GM12873 (cell line): ENCODE data around the gene ARAP1.

Experiments used
- TF ChIP-seq, protein P1 (sequence below): IDR thresholded peaks from 2 replicates; pipeline ENCODE4 v1.5.1; 2012; ENCODE audit warnings: low read depth, mild to moderate bottlenecking, moderate library complexity, low read length, control low read depth; ENCODE audit not compliant: insufficient read depth; ENCODE audit errors: missing control alignments

The ARAP1 gene

DNA sequence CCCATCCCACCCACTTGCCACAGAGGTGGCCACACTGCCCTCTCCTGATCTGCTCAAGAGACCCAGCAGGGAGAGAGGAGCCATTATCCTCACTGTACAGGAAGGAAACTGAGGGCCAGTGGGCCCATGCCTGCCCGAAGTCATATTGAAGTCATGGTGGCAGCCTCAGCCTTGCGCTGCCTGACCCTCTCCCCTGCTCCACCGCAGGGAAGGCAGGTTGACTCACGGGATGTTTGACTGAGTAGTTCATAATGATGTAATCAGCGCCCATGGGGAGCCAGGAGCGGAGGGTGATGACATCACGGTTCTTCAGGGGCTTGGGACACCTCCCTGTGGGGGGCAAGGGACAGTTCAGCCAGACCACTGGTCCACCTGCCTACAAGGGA lies 6.1 kb upstream of the ARAP1 start:
- TF ChIP-seq, protein P1, sequence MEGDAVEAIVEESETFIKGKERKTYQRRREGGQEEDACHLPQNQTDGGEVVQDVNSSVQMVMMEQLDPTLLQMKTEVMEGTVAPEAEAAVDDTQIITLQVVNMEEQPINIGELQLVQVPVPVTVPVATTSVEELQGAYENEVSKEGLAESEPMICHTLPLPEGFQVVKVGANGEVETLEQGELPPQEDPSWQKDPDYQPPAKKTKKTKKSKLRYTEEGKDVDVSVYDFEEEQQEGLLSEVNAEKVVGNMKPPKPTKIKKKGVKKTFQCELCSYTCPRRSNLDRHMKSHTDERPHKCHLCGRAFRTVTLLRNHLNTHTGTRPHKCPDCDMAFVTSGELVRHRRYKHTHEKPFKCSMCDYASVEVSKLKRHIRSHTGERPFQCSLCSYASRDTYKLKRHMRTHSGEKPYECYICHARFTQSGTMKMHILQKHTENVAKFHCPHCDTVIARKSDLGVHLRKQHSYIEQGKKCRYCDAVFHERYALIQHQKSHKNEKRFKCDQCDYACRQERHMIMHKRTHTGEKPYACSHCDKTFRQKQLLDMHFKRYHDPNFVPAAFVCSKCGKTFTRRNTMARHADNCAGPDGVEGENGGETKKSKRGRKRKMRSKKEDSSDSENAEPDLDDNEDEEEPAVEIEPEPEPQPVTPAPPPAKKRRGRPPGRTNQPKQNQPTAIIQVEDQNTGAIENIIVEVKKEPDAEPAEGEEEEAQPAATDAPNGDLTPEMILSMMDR, result no peak

DNA sequence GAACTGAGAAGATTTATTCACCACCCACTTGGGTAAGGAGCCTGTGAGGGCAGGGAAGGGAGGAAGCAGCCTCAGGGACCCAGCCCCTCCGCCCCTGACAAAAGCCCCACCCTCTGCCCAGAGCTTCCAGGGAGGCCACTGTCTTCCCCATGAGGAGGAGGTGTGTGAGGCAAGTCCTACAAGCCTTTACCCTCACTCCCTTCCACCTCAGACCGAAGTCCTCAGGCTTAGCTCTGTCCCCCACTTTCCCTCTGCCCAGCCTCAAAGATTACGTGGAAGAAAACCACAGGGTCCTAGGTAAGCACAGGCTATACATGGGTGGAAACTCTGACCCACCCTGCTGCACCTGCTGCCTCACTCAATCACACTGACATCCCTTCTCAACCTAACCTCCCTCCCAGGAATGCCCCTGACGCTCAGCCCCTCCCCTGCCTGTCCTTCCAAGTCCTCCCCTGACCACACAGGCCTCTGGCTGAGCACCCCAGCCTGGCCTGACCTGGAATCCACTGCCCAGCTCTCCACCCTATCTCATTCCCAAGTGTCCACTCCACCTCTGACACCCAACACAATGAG lies 3.6 kb upstream of the ARAP1 start:
- TF ChIP-seq, protein P1, result no peak

DNA sequence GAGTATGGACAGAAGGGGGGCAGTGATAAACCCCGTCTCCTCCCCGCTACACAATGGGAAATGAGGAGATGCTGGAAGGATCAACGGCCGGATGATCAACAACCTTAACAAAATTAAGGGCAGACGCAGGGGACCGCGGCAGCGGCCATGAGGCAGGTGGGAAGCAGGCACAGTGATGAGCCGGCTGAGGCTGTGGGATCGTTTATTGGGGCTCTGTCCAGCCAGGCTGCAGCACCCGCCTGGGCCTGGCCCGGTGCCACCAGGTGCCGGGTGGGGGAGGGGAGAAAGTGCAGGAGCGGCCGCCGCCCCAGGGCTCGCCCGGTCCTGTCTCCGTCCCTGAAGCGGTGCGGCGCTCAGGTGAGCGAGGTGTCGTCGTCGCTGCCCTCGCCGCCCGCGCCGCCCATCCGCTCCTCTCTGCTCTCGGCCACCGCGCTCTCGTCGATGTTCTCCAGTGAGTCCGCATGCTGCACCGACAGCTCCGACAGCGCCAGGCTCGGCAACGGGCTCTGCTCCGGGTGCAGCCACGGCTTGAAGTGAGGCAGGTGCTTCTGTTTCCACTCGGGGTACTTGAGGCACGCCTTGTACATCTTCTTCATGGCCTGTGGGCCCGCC lies 2.4 kb upstream of the ARAP1 start:
- TF ChIP-seq, protein P1, result no peak

DNA sequence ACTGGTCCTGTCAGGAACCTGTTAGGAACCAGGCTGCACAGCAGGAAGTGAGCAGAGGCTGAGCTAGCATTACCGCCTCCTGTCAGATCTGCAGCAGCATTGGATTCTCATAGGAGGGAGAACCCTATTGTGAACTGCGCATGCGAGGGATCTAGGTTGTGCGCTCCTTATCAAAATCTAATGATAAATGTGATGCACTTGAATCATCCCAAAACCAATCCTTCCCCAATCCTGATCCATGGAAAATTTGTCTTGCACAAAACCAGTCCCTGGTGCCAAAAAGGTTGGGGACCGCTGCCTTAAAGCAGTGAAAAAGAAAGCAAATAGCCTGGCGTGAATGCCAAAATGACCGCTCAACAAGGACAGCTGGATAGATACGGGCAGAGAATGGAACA lies 1.9 kb upstream of the ARAP1 start:
- TF ChIP-seq, protein P1, result no peak

DNA sequence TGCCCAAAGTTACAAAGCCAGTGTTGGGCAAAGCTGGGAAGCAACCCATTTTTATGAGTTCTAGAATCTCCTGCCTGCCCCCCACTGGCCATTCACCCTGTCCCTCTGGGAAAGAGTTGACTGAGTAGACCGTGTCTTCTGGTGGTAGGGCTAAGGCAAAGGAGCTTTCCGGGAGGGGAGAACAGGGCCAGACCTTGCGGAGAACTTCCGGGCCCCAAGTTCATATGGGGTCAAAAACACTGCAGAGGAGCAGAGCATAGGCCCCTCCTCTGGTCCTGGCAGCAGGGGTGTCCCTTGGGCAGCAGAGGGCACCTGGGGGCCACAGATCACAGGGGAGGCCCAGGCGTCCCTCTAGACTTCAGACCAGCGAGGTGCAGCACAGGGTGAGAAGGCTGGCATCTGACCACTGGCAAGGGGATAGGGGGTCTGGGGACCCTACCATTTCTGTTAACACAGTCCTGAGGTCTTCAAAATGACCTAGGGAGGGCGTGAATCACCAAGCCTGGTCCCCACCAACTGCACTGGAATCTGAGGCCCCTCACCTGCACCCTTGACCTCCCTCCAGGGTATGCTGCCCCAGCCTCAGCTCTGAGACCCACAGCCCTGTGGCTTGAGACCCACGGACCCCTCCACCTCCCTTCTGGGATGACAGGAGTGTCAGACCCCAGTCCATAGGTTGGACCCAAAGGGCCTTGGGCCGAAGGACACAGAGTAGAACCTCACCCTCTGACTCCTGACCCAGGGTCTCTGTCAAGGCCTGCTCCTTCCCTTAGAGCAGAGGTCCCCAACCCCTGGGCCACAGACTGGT lies 1.3 kb upstream of the ARAP1 start:
- TF ChIP-seq, protein P1, result peak; percentile 4

DNA sequence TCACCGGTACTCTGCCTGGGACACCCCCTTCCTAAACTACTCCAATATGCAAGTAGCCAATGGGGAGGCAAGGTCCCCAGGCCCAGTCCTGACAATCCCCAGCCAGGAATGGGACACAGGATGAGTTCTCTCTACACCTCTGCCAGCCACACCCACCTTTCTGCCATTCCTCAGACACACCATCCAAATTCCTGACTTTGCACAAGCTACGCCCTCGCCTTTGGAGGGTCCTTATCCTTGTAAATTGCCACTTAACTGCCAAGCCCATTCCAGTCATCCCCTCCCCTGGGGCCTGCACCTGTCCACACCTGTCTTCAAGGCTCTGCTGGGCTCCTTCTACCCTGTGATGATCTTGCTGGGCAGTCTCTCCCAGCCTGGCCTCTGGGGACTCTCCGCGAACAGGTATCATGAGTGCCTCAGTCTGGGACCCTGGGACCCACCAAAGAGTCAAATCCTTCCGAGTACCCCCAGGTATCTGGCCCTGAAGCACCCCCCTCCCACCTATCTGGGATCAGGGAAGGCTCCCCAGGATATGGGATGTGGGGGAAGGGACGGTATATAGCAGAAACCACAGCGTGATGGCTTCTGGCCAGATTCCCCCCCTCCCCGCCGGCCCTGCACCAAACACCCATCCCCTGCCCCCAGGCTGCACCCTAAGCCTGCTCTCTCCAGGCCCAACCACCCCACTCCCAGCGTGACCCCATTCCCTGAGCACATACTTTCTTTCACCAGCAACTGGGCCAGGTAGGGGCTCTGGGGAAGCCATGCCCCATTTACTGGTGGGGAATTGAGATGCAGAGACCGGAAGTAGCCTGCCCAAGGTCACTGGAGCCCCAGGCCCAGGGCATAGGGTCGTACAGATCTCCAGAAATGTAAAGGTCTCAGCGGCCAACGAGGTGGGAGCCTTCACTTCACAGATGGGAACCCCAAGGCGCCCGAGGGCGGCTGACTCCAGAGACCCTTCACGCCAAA lies 806 bp downstream of the ARAP1 start:
- TF ChIP-seq, protein P1, result no peak
